HG03135 (cell line): Measurements from ENCODE around the gene TMEM14C.

Experiments used
- ATAC-seq: cut with Tn5 transposase; IDR thresholded peaks from one replicate; pipeline ENCODE4 v1.9.1; 2021; ENCODE audit warnings: mild to moderate bottlenecking, moderate library complexity; ENCODE audit not compliant: unreplicated experiment

The TMEM14C gene

GRCh38 chr6:10759312-10759839 is 36.5 kb downstream of the TMEM14C start:
- no peak for ATAC-seq

DNA sequence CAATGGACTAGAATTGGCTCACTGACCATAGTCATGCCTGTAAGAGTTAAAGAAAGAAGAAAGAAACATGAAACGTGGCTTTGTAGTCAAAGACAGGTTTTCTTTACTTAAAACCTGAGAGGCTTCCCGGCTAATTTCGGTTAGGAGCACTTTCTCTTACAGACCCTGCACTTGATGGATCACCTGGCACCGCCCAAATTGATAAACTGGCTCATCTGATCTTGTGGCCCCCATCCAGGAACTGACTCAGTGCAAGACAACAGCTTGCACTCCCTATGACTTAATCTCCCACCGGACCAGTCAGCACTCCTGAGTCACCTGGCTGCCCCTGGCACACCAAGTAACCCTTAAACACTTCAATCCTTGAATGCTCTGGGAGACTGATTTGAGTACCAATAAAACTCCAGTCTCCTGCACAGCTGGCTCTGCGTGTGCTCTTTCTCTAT is 37.0 kb downstream of the TMEM14C start:
- no peak for ATAC-seq

DNA sequence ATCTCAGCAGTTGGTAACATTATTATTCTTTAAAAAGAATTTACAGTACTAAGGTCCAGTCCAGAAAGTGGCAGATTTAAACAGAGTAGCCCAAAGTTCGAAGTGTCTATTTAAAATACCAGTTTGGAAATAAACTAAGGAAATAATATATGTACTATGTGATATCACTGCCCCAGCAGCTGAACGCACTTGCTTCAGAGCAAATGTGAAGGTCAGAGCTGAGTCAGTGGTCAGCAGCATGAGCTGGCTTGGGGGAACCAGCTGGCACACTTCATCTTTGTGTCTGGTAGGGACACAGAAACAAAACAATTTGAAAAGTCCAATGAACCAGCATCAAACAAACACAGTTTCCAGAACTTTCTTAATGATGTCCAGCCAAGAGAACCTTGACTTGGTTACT is 40.1 kb downstream of the TMEM14C start:
- ATAC-seq = no peak

GRCh38 chr6:10769419-10769818 is 46.5 kb downstream of the TMEM14C start:
- no peak for ATAC-seq

DNA sequence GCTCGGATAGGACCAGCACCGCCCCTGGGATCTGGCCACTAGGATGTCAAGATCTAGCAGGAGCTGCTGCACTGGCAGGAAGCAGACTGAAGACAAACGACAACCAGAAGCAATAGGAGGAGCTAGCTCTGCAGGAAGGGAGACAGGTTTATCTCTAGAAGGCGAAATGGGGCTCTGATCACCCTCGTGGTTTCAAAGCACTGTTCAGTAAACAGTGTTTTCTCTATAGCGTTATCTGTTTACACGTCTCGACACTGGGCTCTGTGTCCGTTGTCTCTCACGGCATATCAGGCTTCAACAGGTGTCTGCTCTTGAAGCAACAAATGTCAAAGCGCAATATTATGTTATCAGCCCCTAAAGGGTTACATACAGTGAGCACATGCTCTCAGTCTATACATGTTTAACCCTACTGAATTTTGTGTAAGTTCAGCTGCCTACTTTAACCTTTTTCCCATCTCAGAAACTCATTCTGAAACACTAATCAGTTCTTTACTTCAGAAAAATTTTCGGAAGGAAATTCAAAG is 48.6 kb downstream of the TMEM14C start:
- no peak for ATAC-seq

DNA sequence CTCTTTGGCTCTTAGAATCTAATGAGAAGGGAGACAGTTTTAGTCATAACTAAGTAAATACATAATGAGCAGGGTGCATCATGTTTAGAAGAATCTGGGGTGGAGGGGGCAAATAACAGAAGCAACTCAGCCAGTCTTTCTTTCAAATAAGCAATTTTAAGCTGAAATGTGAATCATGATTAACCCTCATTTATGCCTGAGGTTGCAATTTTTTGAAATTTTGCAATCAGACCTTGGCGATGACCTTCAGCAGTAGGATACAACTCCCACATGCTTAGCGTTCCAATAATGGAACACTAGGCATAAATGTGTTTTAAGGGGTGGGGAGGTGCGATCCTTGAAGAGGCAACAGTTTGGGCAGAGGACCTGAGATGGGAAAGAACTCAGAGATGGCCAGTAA is 55.4 kb downstream of the TMEM14C start:
- no peak for ATAC-seq

DNA sequence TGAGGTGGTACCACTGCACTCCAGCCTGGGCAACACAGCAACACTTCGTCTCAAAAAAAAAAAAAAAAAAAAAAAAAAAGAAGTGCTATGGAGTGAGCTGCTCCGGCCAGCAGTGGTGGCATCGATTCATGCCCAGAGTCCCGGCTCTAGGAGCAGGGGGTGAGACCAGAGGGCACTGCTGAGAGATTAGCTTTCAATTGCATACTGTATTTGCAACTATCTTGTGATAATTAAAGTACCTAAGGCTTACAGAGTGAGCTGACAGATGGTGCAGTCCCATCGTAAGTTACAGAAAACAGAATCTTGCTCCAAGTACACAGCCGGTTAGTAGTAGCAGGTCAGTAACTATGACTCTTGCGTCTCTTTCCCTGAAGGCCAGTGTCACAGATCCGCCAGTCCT is 56.2 kb downstream of the TMEM14C start:
- ATAC-seq = no peak
